H1 (cell line): ENCODE results near the gene PLCZ1. TPM values are rescaled to one million over a fixed set of nuclear protein-coding genes. Genes with fewer than 3 reads are reported as not detected.

Source experiments
- CTCF ChIA-PET: fragments of 300-600 bp; sonication (Branson Sonifier 250); formaldehyde crosslinking; loops from one replicate; lab custom pipeline; 2021; ENCODE audit not compliant: partially characterized antibody; lab: Charles Lee
- POLR2A ChIA-PET: fragments of 300-600 bp; sonication (Branson Sonifier 250); formaldehyde crosslinking; loops from one replicate; lab custom pipeline; 2021; ENCODE audit warnings: inconsistent platforms; ENCODE audit not compliant: partially characterized antibody; lab: Charles Lee
- DNase-seq, 2 experiments: peaks; one replicate each; pipeline versions ENCODE4 v3.0.0 to v3.0.0-alpha.2; 2010 to 2022; ENCODE audit warnings: low spot score in 2 of 2, low read depth in 1 of 2, mixed read lengths in 1 of 2
- FAIRE-seq: peaks from 2 replicates; lab custom pipeline; 2011; peaks lifted over from hg19 to GRCh38; lab: Jason Lieb, UNC
- H2AFZ ChIP-seq: 2 replicates; pipeline ENCODE4 v1.8.1; 2012; ENCODE audit warnings: low read length, inconsistent platforms
- H2AK5ac ChIP-seq: 2 replicates; pipeline ENCODE4 v1.6.1; 2013; ENCODE audit warnings: low read depth, low read length
- H2BK120ac ChIP-seq: replicated peaks from 2 replicates; pipeline ENCODE3; 2013; ENCODE audit warnings: low read depth, low read length, inconsistent platforms
- H2BK12ac ChIP-seq: 2 replicates; pipeline ENCODE4 v1.6.1; 2013; ENCODE audit warnings: low read depth, low read length
- H2BK15ac ChIP-seq: 2 replicates; pipeline ENCODE4 v1.6.1; 2013; ENCODE audit warnings: low read length
- H2BK20ac ChIP-seq: 2 replicates; pipeline ENCODE4 v1.6.1; 2013; ENCODE audit warnings: low read length
- H2BK5ac ChIP-seq: 2 replicates; pipeline ENCODE4 v1.6.1; 2013; ENCODE audit warnings: low read depth, low read length
- H3K14ac ChIP-seq: 2 replicates; pipeline ENCODE4 v1.6.1; 2013; ENCODE audit warnings: inconsistent platforms; ENCODE audit not compliant: insufficient read length
- H3K18ac ChIP-seq: 2 replicates; pipeline ENCODE4 v1.6.1; 2013; ENCODE audit warnings: low read length; ENCODE audit errors: extremely low read depth
- H3K23ac ChIP-seq: 2 replicates; pipeline ENCODE4 v1.6.1; 2013; ENCODE audit warnings: inconsistent platforms; ENCODE audit not compliant: insufficient read length
- H3K23me2 ChIP-seq: 2 replicates; pipeline ENCODE4 v1.6.1; 2013; ENCODE audit warnings: low read depth, low read length
- H3K27ac ChIP-seq: 2 replicates; pipeline ENCODE4 v1.6.1; 2011; ENCODE audit warnings: low read depth, low read length, inconsistent platforms
- H3K27me3 ChIP-seq, 4 experiments: replicated peaks in 1 of 4; 1 replicate in 1 of 4; 2 replicates in 3 of 4; pipeline versions ENCODE4 v1.6.1 to v1.8.1; 2011 to 2013; ENCODE audit warnings: low read length in 3 of 4, mild to moderate bottlenecking in 3 of 4, inconsistent platforms in 2 of 4, mixed read lengths in 2 of 4, moderate library complexity in 1 of 4; ENCODE audit not compliant: control insufficient read depth in 3 of 4, insufficient read depth in 3 of 4; ENCODE audit errors: extremely low read depth in 1 of 4
- H3K36me3 ChIP-seq, 4 experiments: 2 replicates each; pipeline versions ENCODE4 v1.6.1 to v1.8.1; 2011 to 2013; ENCODE audit warnings: mild to moderate bottlenecking in 4 of 4, low read length in 3 of 4, moderate library complexity in 2 of 4, control low read depth in 1 of 4, inconsistent platforms in 1 of 4; ENCODE audit not compliant: insufficient read depth in 4 of 4, control insufficient read depth in 2 of 4
- H3K4ac ChIP-seq: replicated peaks from 2 replicates; pipeline ENCODE3; 2013; ENCODE audit warnings: low read length, low read depth, mixed read lengths, inconsistent platforms; ENCODE audit not compliant: insufficient read length
- H3K4me1 ChIP-seq, 4 experiments: replicated peaks in 1 of 4; 1 replicate in 1 of 4; 2 replicates in 3 of 4; pipeline versions ENCODE4 v1.6.1 to v1.8.1; 2011 to 2013; ENCODE audit warnings: low read length in 3 of 4, inconsistent platforms in 2 of 4, mixed read lengths in 1 of 4; ENCODE audit not compliant: insufficient read depth in 4 of 4, control insufficient read depth in 3 of 4
- H3K4me2 ChIP-seq, 2 experiments: 2 replicates each; pipeline versions ENCODE4 v1.6.1 to v1.8.1; 2011 to 2013; ENCODE audit warnings: low read depth in 2 of 2, low read length in 2 of 2, control low read depth in 1 of 2, inconsistent platforms in 1 of 2, mild to moderate bottlenecking in 1 of 2; ENCODE audit not compliant: insufficient read depth in 1 of 2
- H3K4me3 ChIP-seq, 4 experiments: fragments of 200-600, 300-600 bp in 1 of 4; sonication (generic), shearing (Covaris generic), sonication (Bioruptor Twin) in 1 of 4; 2 replicates each; pipeline versions ENCODE4 v1.5.1 to v1.8.1; 2011 to 2016; ENCODE audit warnings: low read length in 4 of 4, low read depth in 3 of 4, control low read depth in 2 of 4, inconsistent platforms in 2 of 4, mild to moderate bottlenecking in 2 of 4, mixed read lengths in 1 of 4, moderate library complexity in 1 of 4; ENCODE audit not compliant: insufficient read depth in 2 of 4; ENCODE audit errors: extremely low read depth in 1 of 4
- H3K56ac ChIP-seq: replicated peaks from 2 replicates; pipeline ENCODE3; 2013; ENCODE audit warnings: low read depth, mild to moderate bottlenecking, mixed read lengths, low read length, inconsistent platforms; ENCODE audit not compliant: insufficient read length
- H3K79me1 ChIP-seq: 2 replicates; pipeline ENCODE4 v1.6.1; 2013; ENCODE audit warnings: low read depth, low read length, control low read depth
- H3K79me2 ChIP-seq, 2 experiments: 2 replicates each; pipeline versions ENCODE4 v1.6.1 to v1.8.1; 2012 to 2013; ENCODE audit warnings: low read length in 2 of 2, mild to moderate bottlenecking in 2 of 2, inconsistent platforms in 1 of 2; ENCODE audit not compliant: insufficient read depth in 2 of 2, control insufficient read depth in 1 of 2
- H3K9ac ChIP-seq, 4 experiments: replicated peaks in 1 of 4; 1 replicate in 1 of 4; 2 replicates in 3 of 4; pipeline versions ENCODE4 v1.6.1 to v1.8.1; 2011 to 2013; ENCODE audit warnings: low read depth in 3 of 4, low read length in 3 of 4, control low read depth in 2 of 4, mild to moderate bottlenecking in 2 of 4, moderate library complexity in 2 of 4, inconsistent platforms in 1 of 4; ENCODE audit errors: extremely low read depth in 1 of 4
- H3K9me3 ChIP-seq, 2 experiments: 2 replicates each; pipeline versions ENCODE4 v1.6.1 to v1.8.1; 2012 to 2013; ENCODE audit warnings: mild to moderate bottlenecking in 2 of 2, moderate library complexity in 2 of 2, control low read depth in 1 of 2, inconsistent platforms in 1 of 2, low read depth in 1 of 2, low read length in 1 of 2, mixed read lengths in 1 of 2; ENCODE audit not compliant: insufficient read depth in 2 of 2
- H4K20me1 ChIP-seq, 2 experiments: replicated peaks in 1 of 2; 2 replicates each; pipeline versions ENCODE3 to v1.8.1; 2011 to 2013; ENCODE audit warnings: inconsistent platforms in 2 of 2, low read length in 2 of 2, mild to moderate bottlenecking in 1 of 2; ENCODE audit not compliant: insufficient read depth in 2 of 2, control insufficient read depth in 1 of 2
- H4K5ac ChIP-seq: 2 replicates; pipeline ENCODE4 v1.6.1; 2013; ENCODE audit warnings: low read length, low read depth, mixed read lengths, inconsistent platforms; ENCODE audit not compliant: insufficient read length
- H4K8ac ChIP-seq: 2 replicates; pipeline ENCODE4 v1.8.0; 2013; ENCODE audit warnings: mild to moderate bottlenecking, moderate library complexity, low read length, inconsistent platforms; ENCODE audit not compliant: insufficient read depth; ENCODE audit errors: extremely low read depth
- H4K91ac ChIP-seq: replicated peaks from 2 replicates; pipeline ENCODE3; 2013; ENCODE audit warnings: low read length, mixed read lengths, inconsistent platforms; ENCODE audit not compliant: insufficient read length
- EGR1 ChIP-seq: IDR thresholded peaks from 2 replicates; pipeline ENCODE4 v1.6.1; 2011; ENCODE audit warnings: low read depth, low read length, borderline replicate concordance
- FOSL1 ChIP-seq: IDR thresholded peaks from 2 replicates; pipeline ENCODE4 v1.6.1; 2011; ENCODE audit warnings: mild to moderate bottlenecking, low read depth, low read length, moderate library complexity; ENCODE audit not compliant: insufficient read depth
- WGBS, 2 experiments: shearing (Covaris generic) in 1 of 2; methylation state at CpG; one replicate each; pipeline versions ENCODE4 v1.1.6 to v1.1.7; 2013 to 2015; ENCODE audit warnings: low lambda C conversion rate in 2 of 2, mixed read lengths in 2 of 2, inconsistent platforms in 1 of 2, low coverage in 1 of 2, missing lambda C conversion rate in 1 of 2; ENCODE audit not compliant: insufficient replicate concordance in 2 of 2, insufficient coverage in 1 of 2, insufficient read length in 1 of 2; ENCODE audit errors: extremely low coverage in 1 of 2, missing lambda C conversion rate in 1 of 2; 5-methylcytosine and 5-hydroxymethylcytosine counted together
- polyA plus RNA-seq, 7 experiments: library from polyadenylated mRNA; depleted of rRNA in 3 of 7; stranded (reverse) in 5 of 7; unstranded in 2 of 7; fragments of >200 nt in 5 of 7; fragments of 200-250 nt in 2 of 7; gene quantifications; 1 replicate in 5 of 7; 2 replicates in 1 of 7; 4 replicates in 1 of 7; pipeline versions ENCODE4 v1.2.1 to v1.2.3, GENCODE V29; 2011 to 2013; ENCODE audit warnings: missing spikeins in 2 of 7, mixed read lengths in 2 of 7
- total RNA-seq: library from RNA; stranded (reverse); fragmentation: NEBNext Ultra II Directional; extraction: Animal tissue kit (Norgen Biotek cat#: 25700); gene quantifications from 2 replicates; pipeline ENCODE4 v1.2.1, GENCODE V29; 2021

The PLCZ1 gene
- total and polyA plus RNA-seq, 2 of the 8 experiments (the other 6 are each of a cell fraction or from before 2014, with no cell fraction given), result not detected

DNA sequence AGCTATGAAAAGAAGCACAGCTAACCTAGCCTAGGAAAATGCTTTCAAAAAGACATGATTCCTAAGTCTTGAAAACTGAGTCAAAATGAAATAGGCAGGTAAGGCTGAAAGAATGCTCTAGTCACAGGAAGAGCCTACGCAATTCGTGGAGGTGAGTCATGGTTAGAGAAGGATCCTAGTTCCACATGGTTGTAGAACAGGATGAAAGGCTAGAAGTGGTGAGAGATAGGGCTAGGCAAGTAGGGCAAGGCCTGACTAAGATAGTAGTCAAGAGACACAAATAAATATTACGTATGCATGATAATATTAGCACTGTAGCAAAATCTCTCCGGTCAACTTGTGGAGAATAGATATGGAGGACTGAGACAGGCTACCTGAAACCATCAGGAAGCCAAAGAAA is 47.2 kb downstream of the PLCZ1 start:
- CTCF ChIA-PET, result no interaction called here
- no peak overlapping the region for H2BK20ac ChIP-seq
- H3K4me2 ChIP-seq, result no peak overlapping the region
- no peaks in the 10 kb centered on the region for H3K79me2 ChIP-seq
- no peaks in the 10 kb centered on the region for H3K79me1 ChIP-seq
- H3K4me1 ChIP-seq, result no peaks in the 10 kb centered on the region
- no peak overlapping the region for H3K9ac ChIP-seq
- H3K4ac ChIP-seq, result no peak overlapping the region
- POLR2A ChIA-PET, result no interaction called here
- H3K23ac ChIP-seq, result no peak overlapping the region
- H3K27ac ChIP-seq, result no peak overlapping the region
- no peaks in the 10 kb centered on the region for H3K23me2 ChIP-seq
- H3K27me3 ChIP-seq, result no peaks in the 10 kb centered on the region
- H2AK5ac ChIP-seq, result no peak overlapping the region
- H3K36me3 ChIP-seq, result no peaks in the 10 kb centered on the region
- H2BK120ac ChIP-seq, result no peak overlapping the region
- no peak overlapping the region for H4K5ac ChIP-seq
- H4K91ac ChIP-seq, result no peak overlapping the region
- H4K8ac ChIP-seq, result no peak overlapping the region
- no peak overlapping the region for H3K18ac ChIP-seq
- H2AFZ ChIP-seq, result no peak overlapping the region
- DNase-seq, result no peak
- no peak overlapping the region for H3K4me3 ChIP-seq
- FAIRE-seq, result no peak
- no peak overlapping the region for H2BK5ac ChIP-seq
- H2BK15ac ChIP-seq, result no peak overlapping the region
- no peak overlapping the region for H2BK12ac ChIP-seq
- H3K56ac ChIP-seq, result no peak overlapping the region
- WGBS, 2 experiments, result 91% methylated on average over 4 of the region's 4 CpGs; no CpG with 5 or more reads in 1 of the 2 experiments
- H3K14ac ChIP-seq, result no peak overlapping the region
- no peaks in the 10 kb centered on the region for H4K20me1 ChIP-seq
- no peak for TF ChIP-seq EGR1
- TF ChIP-seq FOSL1, result no peak
- TF ChIP-seq, all 59 proteins: peak for 0
- H3K9me3 ChIP-seq, result no peaks in the 10 kb centered on the region
